Keratinocyte (primary cell): ENCODE results near the gene SIPA1L2. TPM values are rescaled to one million over a fixed set of nuclear protein-coding genes. Genes with fewer than 3 reads are reported as not detected.

Experiments
- DNase-seq: peaks from one replicate; pipeline ENCODE4 v3.0.0-alpha.2; 2011; ENCODE audit warnings: low read depth, missing footprints, low spot score
- FAIRE-seq: peaks from 2 replicates; lab custom pipeline; 2011; peaks lifted over from hg19 to GRCh38; lab: Jason Lieb, UNC
- H2AFZ ChIP-seq: 2 replicates; pipeline ENCODE4 v1.6.0; 2012; ENCODE audit warnings: low read length, control low read depth, inconsistent platforms; ENCODE audit not compliant: control insufficient read depth
- H3K27ac ChIP-seq: 2 replicates; pipeline ENCODE4 v1.5.1; 2011; ENCODE audit warnings: low read length; ENCODE audit not compliant: control insufficient read depth, insufficient read depth
- H3K27me3 ChIP-seq: 3 replicates; pipeline ENCODE4 v1.6.0; 2011; ENCODE audit warnings: low read length; ENCODE audit not compliant: control insufficient read depth, insufficient read depth; ENCODE audit errors: extremely low read depth
- H3K36me3 ChIP-seq, 2 experiments: 2 replicates in 1 of 2; 3 replicates in 1 of 2; pipeline ENCODE4 v1.5.1; 2011; ENCODE audit warnings: low read length in 2 of 2, mild to moderate bottlenecking in 1 of 2; ENCODE audit not compliant: control insufficient read depth in 2 of 2, insufficient read depth in 2 of 2; ENCODE audit errors: extremely low read depth in 1 of 2
- H3K4me1 ChIP-seq: 3 replicates; pipeline ENCODE4 v1.5.1; 2011; ENCODE audit warnings: low read length; ENCODE audit not compliant: control insufficient read depth, insufficient read depth; ENCODE audit errors: extremely low read depth
- H3K4me2 ChIP-seq: 3 replicates; pipeline ENCODE4 v1.6.0; 2011; ENCODE audit warnings: low read depth, low read length; ENCODE audit not compliant: control insufficient read depth, insufficient read depth; ENCODE audit errors: extremely low read depth
- H3K4me3 ChIP-seq, 3 experiments: fragments of 200-600 bp in 1 of 3; sonication (generic) in 1 of 3; 2 replicates in 2 of 3; 3 replicates in 1 of 3; pipeline ENCODE4 v1.5.1; 2011 to 2016; ENCODE audit warnings: low read length in 3 of 3, mild to moderate bottlenecking in 3 of 3, control low read depth in 2 of 3, inconsistent platforms in 1 of 3, low read depth in 1 of 3, mixed read lengths in 1 of 3, mixed run types in 1 of 3, moderate library complexity in 1 of 3; ENCODE audit not compliant: control insufficient read depth in 2 of 3, insufficient read depth in 2 of 3; ENCODE audit errors: extremely low read depth in 1 of 3
- H3K79me2 ChIP-seq: 2 replicates; pipeline ENCODE4 v1.6.0; 2012; ENCODE audit warnings: low read length; ENCODE audit not compliant: control insufficient read depth, insufficient read depth
- H3K9ac ChIP-seq: 3 replicates; pipeline ENCODE4 v1.6.0; 2011; ENCODE audit warnings: low read length; ENCODE audit not compliant: control insufficient read depth, insufficient read depth; ENCODE audit errors: extremely low read depth
- H3K9me1 ChIP-seq: 3 replicates; pipeline ENCODE4 v1.6.0; 2011; ENCODE audit warnings: low read length; ENCODE audit not compliant: control insufficient read depth, insufficient read depth; ENCODE audit errors: extremely low read depth
- H3K9me3 ChIP-seq: 2 replicates; pipeline ENCODE4 v1.5.1; 2012; ENCODE audit warnings: low read depth, low read length; ENCODE audit not compliant: control insufficient read depth
- H4K20me1 ChIP-seq: 3 replicates; pipeline ENCODE4 v1.6.0; 2011; ENCODE audit warnings: low read length; ENCODE audit not compliant: control insufficient read depth, insufficient read depth; ENCODE audit errors: extremely low read depth
- EZH2 ChIP-seq: IDR thresholded peaks from one replicate; pipeline ENCODE4 v1.6.1; 2012; ENCODE audit warnings: inconsistent platforms, mild to moderate bottlenecking, low read length, moderate library complexity
- dilution Hi-C: fragments of 300-500 bp; cut with MboI; formaldehyde crosslinking; loops from one replicate; pipeline ENCODE4 v1.7.0; 2020; ENCODE audit warnings: low sequenced_read_pairs; ENCODE audit not compliant: extremely low pct_ligation_motif_present
- polyA plus RNA-seq, 5 experiments: library from polyadenylated mRNA; depleted of rRNA in 3 of 5; stranded (reverse) in 3 of 5; stranded (forward) in 1 of 5; unstranded in 1 of 5; fragments of >200 nt; gene quantifications; 1 replicate in 1 of 5; 2 replicates in 3 of 5; 3 replicates in 1 of 5; pipeline versions ENCODE4 v1.2.1 to v1.2.3, GENCODE V29; 2011 to 2012; ENCODE audit warnings: missing spikeins in 2 of 5, low read depth in 1 of 5, low replicate concordance in 1 of 5
- TF ChIP-seq, protein P1 (sequence below), 3 experiments: IDR thresholded peaks in 1 of 3; conservative IDR thresholded peaks in 1 of 3; optimal IDR thresholded peaks in 1 of 3; 2 replicates in 2 of 3; 3 replicates in 1 of 3; pipeline versions ENCODE3 to v1.5.1; 2011; ENCODE audit warnings: low read length in 3 of 3, mild to moderate bottlenecking in 3 of 3, moderate library complexity in 2 of 3, control low read depth in 1 of 3, inconsistent platforms in 1 of 3; ENCODE audit not compliant: insufficient read depth in 2 of 3; ENCODE audit errors: extremely low read depth in 1 of 3

The SIPA1L2 gene
- polyA plus RNA-seq, 1 donor (not counting 4 experiments of a cell fraction or from before 2014, with no cell fraction given), result 2.1 TPM

DNA sequence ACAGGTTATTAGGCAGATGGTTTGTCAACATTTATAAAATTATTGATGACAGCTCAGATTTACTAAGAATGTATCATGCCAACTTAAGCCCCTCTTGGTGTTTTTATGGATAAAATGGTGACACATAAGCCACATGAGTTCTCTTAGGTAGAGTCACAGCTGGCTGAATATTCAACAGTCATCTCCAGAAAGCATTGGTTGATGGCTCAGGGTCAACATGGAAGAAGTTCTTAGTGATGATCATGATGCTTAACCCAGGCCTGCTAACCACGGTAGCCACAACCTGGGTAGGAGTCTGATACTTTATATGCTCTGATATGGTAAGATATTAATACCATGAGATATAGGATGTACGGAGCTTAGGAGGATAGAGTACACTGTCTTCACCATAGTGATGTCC is 46.4 kb upstream of the SIPA1L2 start:
- H3K4me1 ChIP-seq, result no peaks in the 10 kb centered on the region
- dilution Hi-C loops, result no loop called here
- H3K79me2 ChIP-seq, result no peaks in the 10 kb centered on the region
- H3K36me3 ChIP-seq, result no peaks in the 10 kb centered on the region
- no peak overlapping the region for H3K9ac ChIP-seq
- no peaks in the 10 kb centered on the region for H3K9me1 ChIP-seq
- H4K20me1 ChIP-seq, result no peaks in the 10 kb centered on the region
- H3K27me3 ChIP-seq, result no peaks in the 10 kb centered on the region
- TF ChIP-seq, protein P1, sequence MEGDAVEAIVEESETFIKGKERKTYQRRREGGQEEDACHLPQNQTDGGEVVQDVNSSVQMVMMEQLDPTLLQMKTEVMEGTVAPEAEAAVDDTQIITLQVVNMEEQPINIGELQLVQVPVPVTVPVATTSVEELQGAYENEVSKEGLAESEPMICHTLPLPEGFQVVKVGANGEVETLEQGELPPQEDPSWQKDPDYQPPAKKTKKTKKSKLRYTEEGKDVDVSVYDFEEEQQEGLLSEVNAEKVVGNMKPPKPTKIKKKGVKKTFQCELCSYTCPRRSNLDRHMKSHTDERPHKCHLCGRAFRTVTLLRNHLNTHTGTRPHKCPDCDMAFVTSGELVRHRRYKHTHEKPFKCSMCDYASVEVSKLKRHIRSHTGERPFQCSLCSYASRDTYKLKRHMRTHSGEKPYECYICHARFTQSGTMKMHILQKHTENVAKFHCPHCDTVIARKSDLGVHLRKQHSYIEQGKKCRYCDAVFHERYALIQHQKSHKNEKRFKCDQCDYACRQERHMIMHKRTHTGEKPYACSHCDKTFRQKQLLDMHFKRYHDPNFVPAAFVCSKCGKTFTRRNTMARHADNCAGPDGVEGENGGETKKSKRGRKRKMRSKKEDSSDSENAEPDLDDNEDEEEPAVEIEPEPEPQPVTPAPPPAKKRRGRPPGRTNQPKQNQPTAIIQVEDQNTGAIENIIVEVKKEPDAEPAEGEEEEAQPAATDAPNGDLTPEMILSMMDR (optimal IDR thresholded peaks at IDR 0.05 in 1 of 3, IDR thresholded peaks at IDR 0.05 in 1 of 3, conservative IDR thresholded peaks at IDR 0.05 in 1 of 3; ENCODE audit: extremely low read depth in 1 of 3, insufficient read depth in 2 of 3, low read length in 3 of 3), result no peak
- TF ChIP-seq EZH2, result no peak
- DNase-seq (no peak), FAIRE-seq (no peak)
- H3K9me3 ChIP-seq, result no peaks in the 10 kb centered on the region
- H2AFZ ChIP-seq, result no peak overlapping the region
- no peak overlapping the region for H3K4me2 ChIP-seq
- H3K4me3 ChIP-seq, result no peak overlapping the region
- H3K27ac ChIP-seq, result no peak overlapping the region

DNA sequence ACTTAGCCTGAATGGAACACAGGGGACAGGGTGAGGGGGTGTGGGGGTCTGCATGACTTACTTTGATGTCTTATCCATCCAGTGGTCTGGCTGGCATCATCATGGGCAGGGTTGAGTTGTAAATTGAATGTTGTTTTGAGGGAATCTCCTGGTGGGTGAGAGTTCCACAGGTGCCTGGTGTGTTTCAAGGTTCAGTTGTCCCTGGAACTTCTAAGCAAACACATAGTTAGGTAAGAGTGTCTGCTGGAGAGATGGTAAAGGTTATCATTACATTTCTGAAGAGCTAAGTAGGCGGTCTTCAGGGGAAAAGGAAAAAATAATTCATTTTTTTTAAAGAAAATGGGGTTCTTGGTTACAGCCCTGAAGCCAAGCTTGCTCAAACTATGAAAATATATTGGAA is 46.0 kb upstream of the SIPA1L2 start:
- no peaks in the 10 kb centered on the region for H3K27me3 ChIP-seq
- dilution Hi-C loops, result no loop called here
- no peak overlapping the region for H3K27ac ChIP-seq
- FAIRE-seq (no peak), DNase-seq (no peak)
- H4K20me1 ChIP-seq, result no peaks in the 10 kb centered on the region
- no peak overlapping the region for H2AFZ ChIP-seq
- TF ChIP-seq EZH2, result no peak
- TF ChIP-seq, protein P1 (optimal IDR thresholded peaks at IDR 0.05 in 1 of 3, IDR thresholded peaks at IDR 0.05 in 1 of 3, conservative IDR thresholded peaks at IDR 0.05 in 1 of 3; ENCODE audit: extremely low read depth in 1 of 3, insufficient read depth in 2 of 3, low read length in 3 of 3), result no peak
- H3K4me2 ChIP-seq, result no peak overlapping the region
- no peak overlapping the region for H3K9ac ChIP-seq
- H3K36me3 ChIP-seq, result no peaks in the 10 kb centered on the region
- H3K4me3 ChIP-seq, result no peak overlapping the region
- no peaks in the 10 kb centered on the region for H3K9me1 ChIP-seq
- H3K4me1 ChIP-seq, result no peaks in the 10 kb centered on the region
- no peaks in the 10 kb centered on the region for H3K9me3 ChIP-seq
- H3K79me2 ChIP-seq, result no peaks in the 10 kb centered on the region
